MM.1S (cell line): ENCODE results near the gene TRPV4.

Source experiments
- DNase-seq: peaks from one replicate; pipeline ENCODE4 v3.0.0-alpha.2; 2015
- H2AFZ ChIP-seq: fragments of 300-600 bp; sonication (generic); 2 replicates; pipeline ENCODE4 v1.6.0; 2016; ENCODE audit warnings: antibody characterized with exemption, low read length
- H3F3A ChIP-seq: fragments of 300-600 bp; sonication (generic); 2 replicates; pipeline ENCODE4 v1.6.1; 2016; ENCODE audit warnings: mild to moderate bottlenecking, antibody characterized with exemption, low read length, moderate library complexity, mixed read lengths; ENCODE audit not compliant: insufficient read depth
- H3K27ac ChIP-seq: fragments of 300-600 bp; sonication (generic); 2 replicates; pipeline ENCODE4 v1.5.1; 2016; ENCODE audit warnings: mild to moderate bottlenecking, low read length
- H3K27me3 ChIP-seq: fragments of 300-600 bp; sonication (generic); replicated peaks from 2 replicates; pipeline ENCODE4 v1.6.0; 2016; ENCODE audit warnings: low read length; ENCODE audit not compliant: insufficient read depth
- H3K36me3 ChIP-seq: fragments of 300-600 bp; sonication (generic); replicated peaks from 2 replicates; pipeline ENCODE4 v1.6.1; 2016; ENCODE audit warnings: mild to moderate bottlenecking, low read length, mixed read lengths; ENCODE audit not compliant: insufficient read depth
- H3K4me1 ChIP-seq: fragments of 300-600 bp; sonication (generic); 2 replicates; pipeline ENCODE4 v1.6.1; 2016; ENCODE audit warnings: low read length, mixed read lengths
- H3K4me2 ChIP-seq: fragments of 300-600 bp; sonication (generic); 2 replicates; pipeline ENCODE4 v1.6.0; 2016; ENCODE audit warnings: low read depth, low read length
- H3K4me3 ChIP-seq: fragments of 300-600 bp; sonication (generic); 2 replicates; pipeline ENCODE4 v1.5.1; 2016; ENCODE audit warnings: low read length, mixed read lengths
- H3K79me2 ChIP-seq: fragments of 300-600 bp; sonication (generic); 2 replicates; pipeline ENCODE4 v1.6.1; 2016; ENCODE audit warnings: mixed run types, low read length, mixed read lengths
- H3K9ac ChIP-seq: fragments of 300-600 bp; sonication (generic); 2 replicates; pipeline ENCODE4 v1.6.1; 2016; ENCODE audit warnings: low read length, mixed read lengths
- H3K9me2 ChIP-seq: fragments of 300-600 bp; sonication (generic); replicated peaks from 2 replicates; pipeline ENCODE4 v1.6.1; 2016; ENCODE audit warnings: mild to moderate bottlenecking, low read length, mixed read lengths; ENCODE audit not compliant: insufficient read depth
- H3K9me3 ChIP-seq: fragments of 300-600 bp; sonication (generic); replicated peaks from 2 replicates; pipeline ENCODE4 v1.6.1; 2016; ENCODE audit warnings: mild to moderate bottlenecking, low read length, mixed read lengths; ENCODE audit not compliant: insufficient read depth
- H4K20me1 ChIP-seq: fragments of 300-600 bp; sonication (generic); 2 replicates; pipeline ENCODE4 v1.6.1; 2016; ENCODE audit warnings: mild to moderate bottlenecking, low read length, moderate library complexity, mixed read lengths; ENCODE audit not compliant: insufficient read depth
- EZH2 ChIP-seq: fragments of 300-600 bp; sonication (generic); optimal IDR thresholded peaks from 2 replicates; pipeline ENCODE3; 2017; ENCODE audit warnings: low read depth, mild to moderate bottlenecking, antibody characterized with exemption, low read length, mixed read lengths
- EZH2phosphoT487 ChIP-seq: fragments of 300-600 bp; sonication (generic); IDR thresholded peaks from 2 replicates; pipeline ENCODE4 v1.6.1; 2018; ENCODE audit warnings: antibody characterized with exemption, low read length
- TF ChIP-seq, protein P1 (sequence below): fragments of 300-600 bp; sonication (generic); IDR thresholded peaks from 2 replicates; pipeline ENCODE4 v1.5.1; 2016; ENCODE audit warnings: antibody characterized with exemption, low read length, mixed read lengths

TRPV4 gene

DNA sequence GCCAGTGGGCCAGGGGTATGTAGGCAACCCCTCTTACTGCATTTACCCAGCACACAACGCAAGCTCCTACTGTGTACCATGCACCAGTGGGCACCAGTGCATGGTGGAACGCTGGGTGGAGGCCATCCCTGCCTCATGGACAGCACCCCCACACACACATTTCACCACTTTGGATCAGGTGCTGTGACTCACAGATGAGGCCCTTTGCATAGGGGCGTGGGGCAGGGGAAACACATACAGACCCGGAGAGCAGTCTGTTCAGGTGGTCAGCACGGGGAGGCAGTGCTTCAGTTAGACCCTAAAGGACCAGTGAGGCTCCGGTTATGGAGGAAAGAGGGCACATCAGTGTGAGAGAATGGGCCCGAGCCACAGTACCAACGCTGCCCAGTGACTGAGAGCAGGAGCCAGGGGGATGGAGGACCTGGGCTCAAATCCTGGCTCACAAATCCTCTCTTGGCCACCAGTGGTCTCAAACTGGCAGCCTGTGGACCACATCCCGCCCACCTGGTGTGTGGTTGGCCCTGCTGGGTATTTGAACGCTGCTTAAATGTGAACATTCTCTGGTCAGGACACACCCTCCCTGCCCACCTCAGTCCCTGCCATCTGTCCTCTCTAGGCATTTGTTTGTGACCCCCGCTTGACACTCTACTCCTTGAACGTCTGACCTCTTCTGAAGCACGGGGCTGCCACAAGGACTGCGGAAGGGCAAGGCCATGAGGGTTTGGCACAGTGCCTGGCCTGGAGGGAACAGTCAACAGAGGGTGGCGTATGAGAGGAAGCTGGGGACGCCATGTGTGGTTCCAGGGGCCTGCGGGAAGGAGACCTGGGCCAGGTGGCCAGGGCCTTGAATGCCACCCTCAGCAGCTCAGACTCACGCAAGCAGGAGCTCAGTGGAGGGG lies 72.9 kb downstream of the TRPV4 start:
- Histone ChIP-seq H3K9me2 (no peaks in the 10 kb centered on the region), H3K4me2 (no peak overlapping the region), H3K79me2 (no peaks in the 10 kb centered on the region), H3K27ac (no peak overlapping the region), H3K9ac (no peak overlapping the region), H3K27me3 (no peaks in the 10 kb centered on the region), H3K9me3 (no peaks in the 10 kb centered on the region), H2AFZ (no peak overlapping the region), H3F3A (no peaks in the 10 kb centered on the region), H4K20me1 (no peaks in the 10 kb centered on the region), H3K4me3 (no peak overlapping the region), H3K36me3 (no peaks in the 10 kb centered on the region), H3K4me1 (no peaks in the 10 kb centered on the region)
- DNase-seq, result no peak
- TF ChIP-seq EZH2phosphoT487 (no peak), EZH2 (no peak)
- TF ChIP-seq, protein P1, sequence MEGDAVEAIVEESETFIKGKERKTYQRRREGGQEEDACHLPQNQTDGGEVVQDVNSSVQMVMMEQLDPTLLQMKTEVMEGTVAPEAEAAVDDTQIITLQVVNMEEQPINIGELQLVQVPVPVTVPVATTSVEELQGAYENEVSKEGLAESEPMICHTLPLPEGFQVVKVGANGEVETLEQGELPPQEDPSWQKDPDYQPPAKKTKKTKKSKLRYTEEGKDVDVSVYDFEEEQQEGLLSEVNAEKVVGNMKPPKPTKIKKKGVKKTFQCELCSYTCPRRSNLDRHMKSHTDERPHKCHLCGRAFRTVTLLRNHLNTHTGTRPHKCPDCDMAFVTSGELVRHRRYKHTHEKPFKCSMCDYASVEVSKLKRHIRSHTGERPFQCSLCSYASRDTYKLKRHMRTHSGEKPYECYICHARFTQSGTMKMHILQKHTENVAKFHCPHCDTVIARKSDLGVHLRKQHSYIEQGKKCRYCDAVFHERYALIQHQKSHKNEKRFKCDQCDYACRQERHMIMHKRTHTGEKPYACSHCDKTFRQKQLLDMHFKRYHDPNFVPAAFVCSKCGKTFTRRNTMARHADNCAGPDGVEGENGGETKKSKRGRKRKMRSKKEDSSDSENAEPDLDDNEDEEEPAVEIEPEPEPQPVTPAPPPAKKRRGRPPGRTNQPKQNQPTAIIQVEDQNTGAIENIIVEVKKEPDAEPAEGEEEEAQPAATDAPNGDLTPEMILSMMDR, result no peak

DNA sequence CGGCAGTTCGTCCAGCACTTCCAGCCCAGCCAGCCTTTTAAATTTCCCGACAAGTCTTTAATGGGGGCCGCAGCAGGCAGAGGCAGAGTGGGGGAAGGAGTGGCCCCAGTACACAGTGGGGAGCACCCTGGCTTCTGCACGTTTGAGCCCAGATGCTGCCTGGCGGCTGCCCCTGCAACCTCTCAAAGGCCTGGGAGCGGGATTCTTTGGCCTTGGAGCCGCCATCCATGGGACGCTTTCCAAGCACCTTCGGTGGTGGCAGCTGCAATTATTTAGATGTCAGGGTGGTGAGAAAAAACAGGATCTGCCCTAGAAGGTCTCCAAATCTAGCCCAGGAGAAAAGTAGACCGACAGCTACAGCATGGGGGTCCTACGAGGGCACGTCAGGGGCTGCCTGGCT lies 73.6 kb downstream of the TRPV4 start:
- no peak for TF ChIP-seq EZH2phosphoT487
- TF ChIP-seq, protein P1, result no peak
- no peaks in the 10 kb centered on the region for H3K9me3 ChIP-seq
- H3K27ac ChIP-seq, result no peak overlapping the region
- H3K79me2 ChIP-seq, result no peaks in the 10 kb centered on the region
- no peak overlapping the region for H3K4me2 ChIP-seq
- H3K4me1 ChIP-seq, result no peaks in the 10 kb centered on the region
- no peaks in the 10 kb centered on the region for H4K20me1 ChIP-seq
- H3K4me3 ChIP-seq, result no peak overlapping the region
- H3K9ac ChIP-seq, result no peak overlapping the region
- H3F3A ChIP-seq, result no peaks in the 10 kb centered on the region
- H2AFZ ChIP-seq, result no peak overlapping the region
- H3K36me3 ChIP-seq, result no peaks in the 10 kb centered on the region
- no peak for DNase-seq
- no peaks in the 10 kb centered on the region for H3K9me2 ChIP-seq
- no peaks in the 10 kb centered on the region for H3K27me3 ChIP-seq

DNA sequence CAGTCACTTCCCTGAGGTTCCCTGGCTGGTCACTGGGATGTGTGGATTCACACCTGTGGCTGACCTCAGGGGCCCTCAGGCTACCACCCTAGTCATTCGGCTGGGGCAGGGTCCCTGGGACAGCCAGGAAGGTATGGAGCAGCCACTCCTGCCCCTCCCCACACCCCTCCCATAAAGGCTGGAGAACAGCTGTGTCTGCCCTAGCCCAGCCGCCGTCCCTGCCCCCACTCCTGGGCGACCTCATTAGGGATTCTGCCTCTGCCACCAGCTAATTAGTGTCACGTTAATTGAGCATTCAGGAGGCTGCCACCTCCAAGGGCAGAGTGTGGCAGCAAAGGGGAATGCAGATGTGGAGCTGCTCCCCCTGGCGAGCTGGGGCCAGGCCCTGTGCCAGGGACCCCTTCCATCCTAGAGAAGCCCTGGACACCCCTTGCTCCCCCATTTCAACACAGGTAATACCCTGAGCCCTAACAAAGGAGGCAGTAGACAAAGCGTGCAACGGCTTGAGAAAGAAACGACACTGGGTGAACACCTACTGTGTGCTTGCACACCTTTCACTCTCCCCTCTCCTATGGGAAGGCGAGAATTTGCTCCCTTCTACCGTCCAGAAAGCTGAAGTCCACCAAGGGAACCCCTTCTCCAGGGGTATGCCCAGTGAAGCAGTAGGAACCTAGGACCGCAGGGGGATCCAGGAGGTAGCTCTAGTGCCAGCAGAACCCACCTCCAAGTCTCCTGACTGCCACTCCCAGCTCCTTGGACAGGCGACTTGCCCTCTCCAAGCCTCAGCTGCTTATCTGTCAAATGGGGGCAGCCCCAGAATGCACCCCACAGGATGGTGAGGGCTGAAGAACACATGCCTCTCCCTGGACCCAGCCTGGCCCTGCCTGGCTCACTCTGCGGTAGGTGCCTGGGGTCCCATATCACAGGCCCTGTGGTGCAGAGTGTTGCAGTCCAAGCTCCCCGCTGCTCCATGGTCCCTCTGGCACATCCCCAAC lies 74.5 kb downstream of the TRPV4 start:
- Histone ChIP-seq H3K4me1 (no peaks in the 10 kb centered on the region), H3K9me3 (no peaks in the 10 kb centered on the region), H3F3A (no peaks in the 10 kb centered on the region), H3K9ac (no peak overlapping the region), H3K9me2 (no peaks in the 10 kb centered on the region), H3K4me2 (no peak overlapping the region), H2AFZ (no peak overlapping the region), H4K20me1 (no peaks in the 10 kb centered on the region), H3K79me2 (no peaks in the 10 kb centered on the region), H3K27ac (no peak overlapping the region), H3K27me3 (no peaks in the 10 kb centered on the region), H3K36me3 (no peaks in the 10 kb centered on the region), H3K4me3 (no peak overlapping the region)
- no peak for DNase-seq
- TF ChIP-seq EZH2phosphoT487, result no peak
- TF ChIP-seq EZH2, result no peak
- TF ChIP-seq, protein P1, result no peak
